WI38 (cell line): ENCODE results near the gene CEP63.

ENCODE experiments used
- H3K4me3 ChIP-seq: 2 replicates; pipeline ENCODE4 v1.5.1; 2011; ENCODE audit warnings: low read depth, mild to moderate bottlenecking, control low read depth, low read length
- TF ChIP-seq, protein P1 (sequence below): IDR thresholded peaks from 2 replicates; pipeline ENCODE4 v1.5.1; 2012; ENCODE audit warnings: low read depth, mild to moderate bottlenecking, control low read depth, low read length

CEP63 gene

DNA sequence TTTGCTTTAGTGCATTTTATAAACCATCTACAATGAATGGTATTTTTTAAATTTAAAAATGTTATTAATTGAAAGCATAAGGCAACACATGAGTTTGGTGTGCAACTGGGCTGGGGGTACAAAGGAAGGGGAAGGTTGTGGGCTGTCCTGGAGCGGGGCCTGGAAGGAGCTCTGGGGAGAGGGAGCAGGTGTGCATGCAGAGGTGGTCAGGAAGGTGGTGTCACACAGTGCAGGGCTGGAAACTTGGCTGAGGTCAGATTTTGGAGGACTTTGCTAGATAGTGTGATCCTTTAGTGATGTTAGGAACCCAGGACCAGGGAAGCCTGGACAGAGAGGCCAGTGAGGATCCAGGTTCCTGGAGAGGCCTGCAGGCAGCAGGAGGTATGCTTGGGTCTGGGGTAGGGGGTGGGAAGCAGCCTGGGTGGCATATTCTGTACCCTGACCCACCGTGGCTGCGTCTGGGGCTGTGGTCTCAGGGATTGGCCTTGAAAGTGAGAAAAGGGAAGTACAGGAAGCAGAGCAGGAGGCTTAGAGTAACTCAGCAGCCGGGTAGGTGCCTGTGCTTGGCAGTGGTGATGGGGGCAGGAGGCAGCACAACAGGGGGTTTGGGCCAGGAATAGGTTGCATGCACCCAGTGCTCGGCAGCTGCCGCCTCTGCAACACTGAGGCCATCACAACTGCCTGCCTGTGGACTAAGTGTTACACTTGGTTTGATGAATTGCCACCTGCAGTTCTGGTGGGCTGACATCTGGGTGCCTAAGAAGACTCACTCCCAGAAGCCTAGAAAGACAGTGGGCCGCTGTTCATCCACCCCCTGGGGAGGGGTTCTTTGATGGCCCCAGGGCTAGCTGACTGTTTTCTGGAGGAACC lies 132.0 kb downstream of the CEP63 start:
- no peak overlapping the region for H3K4me3 ChIP-seq
- TF ChIP-seq, protein P1, sequence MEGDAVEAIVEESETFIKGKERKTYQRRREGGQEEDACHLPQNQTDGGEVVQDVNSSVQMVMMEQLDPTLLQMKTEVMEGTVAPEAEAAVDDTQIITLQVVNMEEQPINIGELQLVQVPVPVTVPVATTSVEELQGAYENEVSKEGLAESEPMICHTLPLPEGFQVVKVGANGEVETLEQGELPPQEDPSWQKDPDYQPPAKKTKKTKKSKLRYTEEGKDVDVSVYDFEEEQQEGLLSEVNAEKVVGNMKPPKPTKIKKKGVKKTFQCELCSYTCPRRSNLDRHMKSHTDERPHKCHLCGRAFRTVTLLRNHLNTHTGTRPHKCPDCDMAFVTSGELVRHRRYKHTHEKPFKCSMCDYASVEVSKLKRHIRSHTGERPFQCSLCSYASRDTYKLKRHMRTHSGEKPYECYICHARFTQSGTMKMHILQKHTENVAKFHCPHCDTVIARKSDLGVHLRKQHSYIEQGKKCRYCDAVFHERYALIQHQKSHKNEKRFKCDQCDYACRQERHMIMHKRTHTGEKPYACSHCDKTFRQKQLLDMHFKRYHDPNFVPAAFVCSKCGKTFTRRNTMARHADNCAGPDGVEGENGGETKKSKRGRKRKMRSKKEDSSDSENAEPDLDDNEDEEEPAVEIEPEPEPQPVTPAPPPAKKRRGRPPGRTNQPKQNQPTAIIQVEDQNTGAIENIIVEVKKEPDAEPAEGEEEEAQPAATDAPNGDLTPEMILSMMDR: no peak

DNA sequence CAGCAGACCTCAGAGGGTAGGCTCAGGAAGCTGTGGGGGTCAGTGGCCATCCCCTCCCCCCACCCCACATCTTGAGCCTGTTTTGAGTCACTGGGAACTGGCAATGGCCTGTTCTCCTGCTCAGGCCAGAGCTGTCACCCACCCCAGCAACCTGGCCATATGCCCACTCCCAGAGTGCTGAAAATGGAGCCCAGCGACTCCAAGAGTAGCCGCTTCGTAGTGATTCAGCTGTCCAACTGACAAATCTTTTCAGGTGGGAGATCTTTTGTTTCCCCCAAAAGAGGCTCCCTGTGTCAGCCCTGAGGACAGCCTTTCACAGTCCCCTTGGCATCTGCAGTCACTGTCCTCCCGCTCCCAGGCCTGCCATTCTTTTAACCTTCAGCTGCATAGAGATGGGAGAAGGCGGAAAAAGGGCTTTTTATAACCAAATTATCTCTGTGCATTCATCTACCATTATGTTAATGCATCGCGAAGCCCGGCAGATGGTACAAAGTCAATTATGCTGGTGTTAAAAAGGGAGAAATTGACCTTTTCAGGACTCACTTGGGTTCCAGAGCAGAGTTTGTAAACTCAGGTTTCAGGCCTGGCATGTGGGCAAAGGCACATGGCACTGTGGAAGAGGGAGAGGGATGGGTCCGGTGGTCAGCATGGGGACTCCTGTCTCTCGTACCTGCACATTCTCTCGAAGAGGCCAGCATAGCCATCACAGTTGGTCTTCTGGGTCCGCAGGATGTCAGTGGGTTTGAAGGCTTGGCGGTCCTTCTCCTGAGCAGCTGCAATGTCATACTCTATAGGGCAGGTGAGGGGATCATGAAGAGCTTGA lies 132.8 kb downstream of the CEP63 start:
- H3K4me3 ChIP-seq: no peak overlapping the region
- TF ChIP-seq, protein P1: no peak

DNA sequence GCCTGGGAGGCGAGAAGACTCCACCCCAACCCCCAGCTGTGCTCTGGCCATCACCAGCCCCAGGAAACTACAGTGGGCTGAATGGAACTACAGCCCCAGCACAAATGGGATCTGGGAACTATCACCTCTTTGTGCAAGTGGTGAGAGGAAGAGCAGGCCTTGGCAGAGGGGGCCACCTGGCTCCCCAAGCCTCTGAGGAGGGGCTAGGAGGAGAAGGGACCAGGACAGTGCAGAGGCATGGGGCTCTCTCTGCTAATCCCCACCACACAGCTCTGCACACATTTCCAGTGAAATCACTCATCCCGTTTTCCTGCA lies 133.4 kb downstream of the CEP63 start:
- TF ChIP-seq, protein P1: no peak
- no peak overlapping the region for H3K4me3 ChIP-seq

DNA sequence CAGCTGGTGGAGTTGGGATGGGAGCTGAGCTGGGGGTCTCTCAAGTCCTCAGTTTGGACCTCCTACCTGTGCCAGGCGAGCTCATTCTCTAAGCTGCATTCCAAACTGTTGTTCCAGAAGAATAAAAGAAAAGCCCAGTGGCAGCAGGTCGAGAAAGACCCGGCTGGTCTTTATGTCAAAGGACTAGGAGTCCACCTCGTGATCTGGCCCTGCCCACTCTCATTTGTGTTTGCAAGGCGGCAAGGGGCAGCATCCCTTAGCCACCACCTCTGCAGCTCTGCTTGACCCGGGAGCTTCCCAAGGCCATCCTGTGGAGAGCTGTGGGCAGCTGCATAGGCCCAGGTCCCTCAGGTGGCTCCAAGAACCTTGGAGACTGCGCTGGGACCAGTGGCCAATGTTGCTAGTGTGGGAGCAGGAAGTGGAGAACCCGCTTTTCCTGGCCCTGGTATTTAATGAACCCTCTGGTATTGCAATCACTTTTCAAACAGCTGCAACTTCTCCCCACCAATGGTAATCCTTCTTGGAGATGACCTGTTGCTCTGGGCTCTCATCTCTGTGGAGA lies 134.1 kb downstream of the CEP63 start:
- TF ChIP-seq, protein P1: no peak
- no peak overlapping the region for H3K4me3 ChIP-seq

DNA sequence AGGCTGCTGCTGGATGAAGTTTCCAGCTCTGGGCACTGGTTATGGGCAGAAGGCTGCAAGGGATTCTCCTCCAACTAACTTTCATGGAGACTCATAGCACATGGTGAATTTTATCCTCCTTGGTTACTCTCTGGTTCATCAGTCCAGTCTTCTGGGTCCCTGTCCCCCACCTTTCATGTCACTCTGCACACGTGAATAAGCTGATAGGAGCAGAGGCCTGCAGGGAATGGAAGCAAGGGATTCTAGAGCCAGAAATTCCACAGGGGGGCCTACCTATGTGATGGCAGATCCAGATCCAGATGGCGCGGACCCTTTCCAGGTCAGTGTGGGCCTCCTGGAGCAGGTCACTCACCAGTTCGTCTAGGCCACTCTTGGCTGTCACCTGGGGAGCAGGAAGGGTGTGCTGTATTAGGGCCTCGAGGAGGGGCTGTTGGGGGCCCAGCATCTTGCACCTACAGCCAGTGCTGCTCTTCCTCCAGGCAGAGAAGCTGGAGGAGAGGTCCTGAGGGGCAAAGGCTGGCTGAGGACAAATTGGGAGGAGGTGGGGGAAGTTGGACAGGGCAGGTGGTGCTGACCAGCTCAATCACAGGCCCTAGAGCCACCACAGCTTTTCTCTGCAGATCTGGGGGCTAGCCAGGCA lies 134.7 kb downstream of the CEP63 start:
- TF ChIP-seq, protein P1: no peak
- no peak overlapping the region for H3K4me3 ChIP-seq

DNA sequence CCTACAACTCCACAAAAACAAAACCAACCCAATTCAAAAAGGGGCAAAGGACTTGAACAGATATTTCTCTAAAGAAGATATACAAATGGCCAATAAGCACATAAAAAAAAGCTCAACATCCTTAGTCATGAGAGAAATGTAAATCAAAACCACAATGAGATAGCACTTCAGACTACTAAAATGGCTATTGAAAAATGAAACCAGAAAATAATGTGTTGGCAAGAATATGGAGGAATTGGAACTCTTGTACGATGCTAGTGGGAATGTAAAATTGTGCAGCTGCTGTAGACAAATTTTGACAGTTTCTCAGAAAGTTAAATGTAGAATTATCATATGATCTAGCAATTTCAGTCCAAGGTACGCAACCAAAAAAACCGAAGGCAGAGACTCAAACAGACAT lies 136.0 kb downstream of the CEP63 start:
- TF ChIP-seq, protein P1: no peak
- no peak overlapping the region for H3K4me3 ChIP-seq
